Duodenal mucosa (tissue), 2 donors: ENCODE data around the gene DENND1A.
A peak's percentile ranks its signal among the peaks of the same experiment; 100 is the strongest.

Experiments
- H3K27ac ChIP-seq: one replicate; pipeline ENCODE4 v1.7.0; 2013; ENCODE audit warnings: low read depth, low read length
- H3K27me3 ChIP-seq, 2 donors: one replicate each; pipeline ENCODE4 v1.7.0; 2013; ENCODE audit warnings: low read length in 2 of 2, control low read depth in 1 of 2; ENCODE audit not compliant: insufficient read depth in 2 of 2, control insufficient read depth in 1 of 2
- H3K36me3 ChIP-seq, 2 donors: one replicate each; pipeline ENCODE4 v1.7.0; 2013; ENCODE audit warnings: low read length in 2 of 2, control low read depth in 1 of 2; ENCODE audit not compliant: insufficient read depth in 2 of 2, control insufficient read depth in 1 of 2
- H3K4me1 ChIP-seq, 2 donors: one replicate each; pipeline ENCODE4 v1.7.0; 2013; ENCODE audit warnings: low read length in 2 of 2, control low read depth in 1 of 2; ENCODE audit not compliant: insufficient read depth in 2 of 2, control insufficient read depth in 1 of 2
- H3K4me3 ChIP-seq, 2 donors: one replicate each; pipeline ENCODE4 v1.7.0; 2013; ENCODE audit warnings: low read length in 2 of 2, low read depth in 1 of 2
- H3K9ac ChIP-seq, 2 donors: one replicate each; pipeline ENCODE4 v1.7.0; 2013; ENCODE audit warnings: low read length in 2 of 2, low read depth in 1 of 2
- H3K9me3 ChIP-seq, 2 donors: one replicate each; pipeline ENCODE4 v1.7.0; 2013; ENCODE audit warnings: low read length in 2 of 2, control low read depth in 1 of 2; ENCODE audit not compliant: control insufficient read depth in 1 of 2

The DENND1A gene

GRCh38 chr9:123344192-123344949, 585.6 kb downstream of the DENND1A start:
- H3K36me3 ChIP-seq, result no peaks in the 10 kb centered on the region
- no peak overlapping the region for H3K4me3 ChIP-seq
- H3K9ac ChIP-seq, result no peak overlapping the region
- H3K9me3 ChIP-seq, result no peaks in the 10 kb centered on the region
- no peak overlapping the region for H3K27ac ChIP-seq
- H3K27me3 ChIP-seq, result peaks cover 0 to 2% of the 10 kb centered on the region in 2 donors
- peaks cover 0 to 9% of the 10 kb centered on the region in 2 donors for H3K4me1 ChIP-seq

- peaks cover 0 to 10% of the 10 kb centered on the region in 2 donors for H3K4me1 ChIP-seq
- no peak overlapping the region for H3K9ac ChIP-seq
- H3K27me3 ChIP-seq, result peaks cover 0 to 2% of the 10 kb centered on the region in 2 donors
- no peaks in the 10 kb centered on the region for H3K36me3 ChIP-seq
- no peaks in the 10 kb centered on the region for H3K9me3 ChIP-seq
- no peak overlapping the region for H3K4me3 ChIP-seq
- H3K27ac ChIP-seq, result no peak overlapping the region
Observed at GRCh38 chr9:123343443-123344191, 586.3 kb downstream of the DENND1A start.

- H3K4me1 ChIP-seq, result peaks cover 0 to 12% of the 10 kb centered on the region in 2 donors
- no peak overlapping the region for H3K9ac ChIP-seq
- H3K4me3 ChIP-seq, result no peak overlapping the region
- no peaks in the 10 kb centered on the region for H3K27me3 ChIP-seq
- no peaks in the 10 kb centered on the region for H3K9me3 ChIP-seq
- H3K27ac ChIP-seq, result no peak overlapping the region
- H3K36me3 ChIP-seq, result no peaks in the 10 kb centered on the region
Observed at GRCh38 chr9:123342247-123342646, 587.7 kb downstream of the DENND1A start.

GRCh38 chr9:123341816-123342215, 588.1 kb downstream of the DENND1A start:
- no peaks in the 10 kb centered on the region for H3K9me3 ChIP-seq
- H3K4me1 ChIP-seq, result peaks cover 0 to 12% of the 10 kb centered on the region in 2 donors

GRCh38 chr9:123339666-123340510, 590.0 kb downstream of the DENND1A start:
- Histone ChIP-seq H3K9ac (peak overlapping the region in 1 of 2 donors; percentile 34), H3K9me3 (no peaks in the 10 kb centered on the region), H3K4me1 (peaks cover 0 to 12% of the 10 kb centered on the region in 2 donors), H3K27me3 (no peaks in the 10 kb centered on the region), H3K36me3 (no peaks in the 10 kb centered on the region), H3K27ac (no peak overlapping the region), H3K4me3 (peak overlapping the region; percentile 45 to 51)

More at GRCh38 chr9:123341816-123342215, 588.1 kb downstream of the DENND1A start:
- no peak overlapping the region for H3K9ac ChIP-seq
- H3K27me3 ChIP-seq, result no peaks in the 10 kb centered on the region
- H3K36me3 ChIP-seq, result no peaks in the 10 kb centered on the region
- H3K27ac ChIP-seq, result no peak overlapping the region
- H3K4me3 ChIP-seq, result no peak overlapping the region

GRCh38 chr9:123338710-123339665, 590.9 kb downstream of the DENND1A start:
- H3K27ac ChIP-seq, result no peak overlapping the region
- H3K4me3 ChIP-seq, result peak overlapping the region; percentile 45 to 51

GRCh38 chr9:123337971-123338370, 592.0 kb downstream of the DENND1A start:
- Histone ChIP-seq H3K4me1 (peaks cover 0 to 12% of the 10 kb centered on the region in 2 donors), H3K27ac (no peak overlapping the region), H3K4me3 (no peak overlapping the region)

More at GRCh38 chr9:123338710-123339665, 590.9 kb downstream of the DENND1A start:
- peaks cover 0 to 12% of the 10 kb centered on the region in 2 donors for H3K4me1 ChIP-seq
- no peaks in the 10 kb centered on the region for H3K9me3 ChIP-seq
- peak overlapping the region in 1 of 2 donors; percentile 34 for H3K9ac ChIP-seq
- H3K27me3 ChIP-seq, result no peaks in the 10 kb centered on the region
- H3K36me3 ChIP-seq, result no peaks in the 10 kb centered on the region

GRCh38 chr9:123336959-123337358, 593.0 kb downstream of the DENND1A start:
- Histone ChIP-seq H3K9me3 (no peaks in the 10 kb centered on the region), H3K36me3 (no peaks in the 10 kb centered on the region), H3K9ac (no peak overlapping the region), H3K4me1 (peaks cover 0 to 12% of the 10 kb centered on the region in 2 donors), H3K4me3 (no peak overlapping the region), H3K27me3 (no peaks in the 10 kb centered on the region), H3K27ac (no peak overlapping the region)

More at GRCh38 chr9:123337971-123338370, 592.0 kb downstream of the DENND1A start:
- no peaks in the 10 kb centered on the region for H3K27me3 ChIP-seq
- H3K36me3 ChIP-seq, result no peaks in the 10 kb centered on the region
- no peak overlapping the region for H3K9ac ChIP-seq
- no peaks in the 10 kb centered on the region for H3K9me3 ChIP-seq

- Histone ChIP-seq H3K4me3 (no peak overlapping the region), H3K4me1 (peaks cover 0 to 12% of the 10 kb centered on the region in 2 donors), H3K9me3 (no peaks in the 10 kb centered on the region), H3K9ac (no peak overlapping the region), H3K27ac (no peak overlapping the region), H3K27me3 (no peaks in the 10 kb centered on the region), H3K36me3 (no peaks in the 10 kb centered on the region)
Observed at GRCh38 chr9:123336449-123336848, 593.5 kb downstream of the DENND1A start.
